Vagina (tissue), 2 donors: ENCODE results near the gene BMERB1. TPM values are rescaled to one million over a fixed set of nuclear protein-coding genes. Genes with fewer than 3 reads are reported as not detected.
"Not testable (repeated sequence)": the region's sequence is repeated elsewhere in the genome, so short reads cannot be mapped to it uniquely, and the experiment has no call there.

ENCODE experiments used
- DNase-seq, 2 donors: peaks; one replicate each; pipeline ENCODE4 v3.0.0-alpha.2; 2017; ENCODE audit errors: extremely low spot score in 2 of 2
- H3K27ac ChIP-seq: fragments of 200-600 bp; sonication (generic); one replicate; pipeline ENCODE4 v1.5.1; 2019
- H3K27me3 ChIP-seq: fragments of 200-600 bp; sonication (generic); one replicate; pipeline ENCODE4 v1.5.1; 2019
- H3K36me3 ChIP-seq, 2 donors: fragments of 200-600 bp; sonication (generic); one replicate each; pipeline ENCODE4 v1.5.1; 2017 to 2019
- H3K4me1 ChIP-seq: fragments of 200-600 bp; sonication (generic); one replicate; pipeline ENCODE4 v1.5.1; 2019
- H3K4me3 ChIP-seq, 2 donors: fragments of 200-600 bp; sonication (generic); 1 replicate in 1 of 2; 2 replicates in 1 of 2; pipeline ENCODE4 v1.5.1; 2016 to 2019
- H3K9me3 ChIP-seq: fragments of 200-600 bp; sonication (generic); one replicate; pipeline ENCODE4 v1.5.1; 2019
- CTCF ChIP-seq, 3 experiments: fragments of 450-650 bp in 2 of 3; fragments of 200-600 bp in 1 of 3; sonication (generic) in 1 of 3; IDR thresholded peaks; one replicate each; pipeline ENCODE4 v1.5.1; 2017 to 2019; ENCODE audit warnings: antibody characterized with exemption in 3 of 3, mild to moderate bottlenecking in 2 of 3, moderate library complexity in 2 of 3
- POLR2A ChIP-seq, 2 donors: fragments of 450-650 bp; IDR thresholded peaks; one replicate each; pipeline ENCODE4 v1.6.1; 2017; ENCODE audit warnings: antibody characterized with exemption in 2 of 2, mild to moderate bottlenecking in 2 of 2, moderate library complexity in 2 of 2
- POLR2AphosphoS5 ChIP-seq, 2 donors: sonication (generic); formaldehyde crosslinking; IDR thresholded peaks; one replicate each; pipeline ENCODE4 v1.9.0; 2017; ENCODE audit warnings: antibody characterized with exemption in 2 of 2, mild to moderate bottlenecking in 2 of 2, low read depth in 1 of 2; ENCODE audit not compliant: insufficient read depth in 1 of 2
- intact Hi-C: fragments of 100-400 bp; cut with DNase I; formaldehyde crosslinking; loops from one replicate; pipeline ENCODE4 v1.15.1; 2023
- total RNA-seq: library from RNA; depleted of rRNA; stranded (reverse); fragments of >200 nt; gene quantifications from one replicate; pipeline ENCODE4 v1.2.3, GENCODE V29; 2016

Gene BMERB1
- total RNA-seq, 1 donor from 2014 or later, result 46.9 TPM

- no peaks in the 10 kb centered on the region for H3K4me1 ChIP-seq
- TF ChIP-seq POLR2A (IDR thresholded peaks at IDR 0.05), result no peak
- TF ChIP-seq CTCF (IDR thresholded peaks at IDR 0.05), result no peak
- no peak for TF ChIP-seq POLR2AphosphoS5 (IDR thresholded peaks at IDR 0.05; ENCODE audit: insufficient read depth in 1 of 2, low read depth in 1 of 2)
- H3K4me3 ChIP-seq, result no peak overlapping the region
- intact Hi-C loops, result no loop called here
- H3K36me3 ChIP-seq, result no peaks in the 10 kb centered on the region
- H3K27me3 ChIP-seq, result no peaks in the 10 kb centered on the region
- no peaks in the 10 kb centered on the region for H3K9me3 ChIP-seq
- no peak for DNase-seq
- no peak overlapping the region for H3K27ac ChIP-seq
These were observed 35.6 kb upstream of the BMERB1 start for GRCh38 chr16:15398618-15399316.

GRCh38 chr16:15399317-15399716, 35.1 kb upstream of the BMERB1 start:
- TF ChIP-seq CTCF (IDR thresholded peaks at IDR 0.05) (no peak), POLR2AphosphoS5 (IDR thresholded peaks at IDR 0.05; ENCODE audit: insufficient read depth in 1 of 2, low read depth in 1 of 2) (no peak), POLR2A (IDR thresholded peaks at IDR 0.05) (no peak)
- intact Hi-C loops, result no loop called here
- Histone ChIP-seq H3K4me1 (no peaks in the 10 kb centered on the region), H3K4me3 (no peak overlapping the region), H3K27me3 (no peaks in the 10 kb centered on the region), H3K27ac (no peak overlapping the region), H3K9me3 (no peaks in the 10 kb centered on the region), H3K36me3 (no peaks in the 10 kb centered on the region)
- DNase-seq, result no peak

GRCh38 chr16:15400314-15400713, 34.1 kb upstream of the BMERB1 start:
- H3K4me3 ChIP-seq, H3K36me3 ChIP-seq, H3K9me3 ChIP-seq, H3K4me1 ChIP-seq, intact Hi-C loops, H3K27ac ChIP-seq, DNase-seq, H3K27me3 ChIP-seq: not testable (repeated sequence)

- Histone ChIP-seq H3K27ac (no peak overlapping the region), H3K9me3 (no peaks in the 10 kb centered on the region), H3K27me3 (no peaks in the 10 kb centered on the region), H3K4me3 (no peak overlapping the region), H3K36me3 (no peaks in the 10 kb centered on the region), H3K4me1 (no peaks in the 10 kb centered on the region)
- intact Hi-C loops, result no loop called here
- DNase-seq, result no peak
- no peak for TF ChIP-seq POLR2A (IDR thresholded peaks at IDR 0.05)
- TF ChIP-seq POLR2AphosphoS5 (IDR thresholded peaks at IDR 0.05; ENCODE audit: insufficient read depth in 1 of 2, low read depth in 1 of 2), result no peak
- TF ChIP-seq CTCF (IDR thresholded peaks at IDR 0.05), result no peak
These were observed 32.4 kb upstream of the BMERB1 start for GRCh38 chr16:15401972-15402371.

- TF ChIP-seq POLR2AphosphoS5 (IDR thresholded peaks at IDR 0.05; ENCODE audit: insufficient read depth in 1 of 2, low read depth in 1 of 2) (no peak), POLR2A (IDR thresholded peaks at IDR 0.05) (no peak), CTCF (IDR thresholded peaks at IDR 0.05) (no peak)
These were observed 30.9 kb upstream of the BMERB1 start for GRCh38 chr16:15403392-15403995.

GRCh38 chr16:15404091-15404490, 30.3 kb upstream of the BMERB1 start:
- H3K27me3 ChIP-seq, H3K4me3 ChIP-seq, DNase-seq, intact Hi-C loops, H3K9me3 ChIP-seq, H3K36me3 ChIP-seq, H3K27ac ChIP-seq, H3K4me1 ChIP-seq: not testable (repeated sequence)

More at GRCh38 chr16:15403392-15403995, 30.9 kb upstream of the BMERB1 start:
- H3K27ac ChIP-seq, result no peak overlapping the region
- H3K36me3 ChIP-seq, result no peaks in the 10 kb centered on the region
- H3K4me3 ChIP-seq, result no peak overlapping the region
- no peaks in the 10 kb centered on the region for H3K9me3 ChIP-seq
- no peak for DNase-seq
- H3K27me3 ChIP-seq, result no peaks in the 10 kb centered on the region
- H3K4me1 ChIP-seq, result no peaks in the 10 kb centered on the region
- intact Hi-C loops, result no loop called here
